ENCODE data around the gene SSTR5.

The SSTR5 gene

GRCh38 chr16:1039762-1040161 is 32.8 kb upstream of the SSTR5 start:
- no peak for DNase-seq (ENCODE audit: low read depth)

- DNase-seq (ENCODE audit: low read depth) = no peak
Observed at GRCh38 chr16:1040346-1040745, 32.2 kb upstream of the SSTR5 start.

- no peak for DNase-seq (ENCODE audit: low read depth)
Observed at GRCh38 chr16:1042049-1042744, 30.4 kb upstream of the SSTR5 start.

- no peak for DNase-seq (ENCODE audit: low read depth)
Observed at GRCh38 chr16:1042866-1043265, 29.7 kb upstream of the SSTR5 start.

GRCh38 chr16:1043881-1044451 is 28.6 kb upstream of the SSTR5 start:
- DNase-seq (ENCODE audit: low read depth) = no peak

- no peak for DNase-seq (ENCODE audit: low read depth)
Observed at GRCh38 chr16:1044460-1045309, 27.9 kb upstream of the SSTR5 start.

- no peak for DNase-seq (ENCODE audit: low read depth)
Observed at GRCh38 chr16:1045310-1045992, 27.1 kb upstream of the SSTR5 start.

- no peak for DNase-seq (ENCODE audit: low read depth)
Observed at GRCh38 chr16:1045993-1046911, 26.3 kb upstream of the SSTR5 start.

- no peak for DNase-seq (ENCODE audit: low read depth)
Observed at GRCh38 chr16:1047123-1047522, 25.4 kb upstream of the SSTR5 start.

GRCh38 chr16:1047801-1048200 is 24.7 kb upstream of the SSTR5 start:
- DNase-seq (ENCODE audit: low read depth) = no peak

GRCh38 chr16:1048442-1049112 is 24.0 kb upstream of the SSTR5 start:
- DNase-seq (ENCODE audit: low read depth) = no peak

- no peak for DNase-seq (ENCODE audit: low read depth)
Observed at GRCh38 chr16:1049113-1049975, 23.2 kb upstream of the SSTR5 start.

GRCh38 chr16:1049976-1050247 is 22.6 kb upstream of the SSTR5 start:
- DNase-seq (ENCODE audit: low read depth) = no peak

- DNase-seq (ENCODE audit: low read depth) = no peak
Observed at GRCh38 chr16:1050516-1050915, 22.0 kb upstream of the SSTR5 start.

GRCh38 chr16:1050921-1051320 is 21.6 kb upstream of the SSTR5 start:
- no peak for DNase-seq (ENCODE audit: low read depth)

- no peak for DNase-seq (ENCODE audit: low read depth)
Observed at GRCh38 chr16:1051446-1051845, 21.1 kb upstream of the SSTR5 start.

- no peak for DNase-seq (ENCODE audit: low read depth)
Observed at GRCh38 chr16:1052721-1053120, 19.8 kb upstream of the SSTR5 start.

GRCh38 chr16:1053121-1053521 is 19.4 kb upstream of the SSTR5 start:
- DNase-seq (ENCODE audit: low read depth) = no peak

- no peak for DNase-seq (ENCODE audit: low read depth)
Observed at GRCh38 chr16:1053700-1054368, 18.7 kb upstream of the SSTR5 start.

Data from T follicular helper cell (primary cell).